GM10266 (cell line): ENCODE data around the gene HYCC1.

Experiments used
- DNase-seq: peaks from one replicate; pipeline ENCODE4 v3.0.0; 2012; ENCODE audit errors: extremely low spot score
- CTCF ChIP-seq: IDR thresholded peaks from 2 replicates; pipeline ENCODE4 v1.5.1; 2012; ENCODE audit warnings: mild to moderate bottlenecking, low read depth; ENCODE audit not compliant: control insufficient read depth, insufficient read depth; ENCODE audit errors: missing control alignments

Gene HYCC1

GRCh38 chr7:23014681-23015080 is 751 bp upstream of the HYCC1 start:
- TF ChIP-seq CTCF = no peak
- DNase-seq = no peak

- DNase-seq = no peak
- TF ChIP-seq CTCF = peak; percentile 2
Measured at GRCh38 chr7:23012908-23013714, 819 bp downstream of the HYCC1 start.

- no peak for DNase-seq
- no peak for TF ChIP-seq CTCF
Measured at GRCh38 chr7:23012186-23012585, 1.7 kb downstream of the HYCC1 start.

DNA sequence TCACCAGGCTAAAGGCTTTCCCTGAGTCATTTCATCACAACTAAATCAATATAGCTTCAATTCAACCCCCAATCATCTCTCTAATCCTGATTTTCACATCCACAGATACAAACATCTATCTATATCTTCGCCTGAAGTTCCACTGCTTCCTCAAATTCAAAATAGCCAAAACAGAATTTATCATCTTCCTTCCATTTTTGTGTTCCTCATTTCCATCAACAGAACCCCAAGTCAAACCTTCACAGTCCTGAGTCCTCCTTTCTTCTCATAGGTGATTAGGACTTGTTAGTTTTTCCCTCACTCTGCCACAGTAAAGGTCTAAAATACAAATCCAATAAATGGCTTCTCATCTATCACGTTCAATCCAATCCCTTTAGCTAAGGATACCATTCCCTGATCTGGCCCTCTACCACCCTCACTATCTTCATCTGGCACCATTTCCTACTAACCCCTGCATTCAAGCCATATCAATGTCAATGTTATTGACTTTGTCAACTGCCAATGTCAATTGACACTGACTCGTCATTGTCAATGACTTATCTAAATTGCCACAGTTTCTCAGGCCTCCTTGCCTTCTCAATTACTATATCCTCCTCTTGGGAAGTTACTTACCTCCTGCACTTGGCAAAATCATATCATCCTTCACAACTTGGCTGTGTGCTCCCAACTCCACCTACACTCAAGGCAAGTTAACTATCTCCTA is 2.6 kb downstream of the HYCC1 start:
- no peak for DNase-seq
- no peak for TF ChIP-seq CTCF

GRCh38 chr7:23009303-23009702 is 4.6 kb downstream of the HYCC1 start:
- DNase-seq = no peak
- TF ChIP-seq CTCF = no peak

DNA sequence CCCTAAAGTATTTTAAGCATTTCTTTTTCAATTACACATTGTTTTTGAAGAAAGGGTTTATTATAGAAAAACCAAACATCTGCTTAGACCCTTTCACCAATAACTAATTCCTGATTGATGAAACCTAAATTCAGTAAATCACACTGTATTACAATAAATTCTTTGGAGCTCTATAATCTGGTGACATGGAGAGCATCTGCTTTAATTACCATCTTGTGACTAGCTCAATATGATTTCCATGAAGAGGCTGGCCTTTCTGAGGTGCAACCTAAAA is 9.7 kb downstream of the HYCC1 start:
- no peak for TF ChIP-seq CTCF

More for the DNA sequence above, 9.7 kb downstream of the HYCC1 start:
- no peak for DNase-seq
